ENCODE measurements around the gene TMC4.

GRCh38 chr19:54153731-54154326, 19.1 kb downstream of the TMC4 start:
- no peak for TF ChIP-seq POLR2A (IDR thresholded peaks at IDR 0.05)
- peak; percentile 45 to 60 (median 58) for TF ChIP-seq POLR2AphosphoS5 (IDR thresholded peaks at IDR 0.05)
- TF ChIP-seq CTCF (IDR thresholded peaks at IDR 0.05 in 8 of 11, conservative IDR thresholded peaks at IDR 0.05 in 3 of 11): no peak
